ENCODE measurements around the gene B3GALT4.

GRCh38 chr6:33277663-33278391, 904 bp downstream of the B3GALT4 start:
- TF ChIP-seq CTCF (IDR thresholded peaks at IDR 0.05; ENCODE audit: low read length) (no peak), EZH2 (optimal IDR thresholded peaks at IDR 0.05; ENCODE audit: low read depth, low read length) (no peak), EZH2phosphoT487 (IDR thresholded peaks at IDR 0.05; ENCODE audit: low read length) (no peak)
